ENCODE results near the gene RSRP1. TPM values are rescaled to one million over a fixed set of nuclear protein-coding genes. Genes with fewer than 3 reads are reported as not detected.
A peak's percentile ranks its signal among the peaks of the same experiment; 100 is the strongest.

Gene RSRP1
- total RNA-seq, 1 donor: 51.2 TPM

DNA sequence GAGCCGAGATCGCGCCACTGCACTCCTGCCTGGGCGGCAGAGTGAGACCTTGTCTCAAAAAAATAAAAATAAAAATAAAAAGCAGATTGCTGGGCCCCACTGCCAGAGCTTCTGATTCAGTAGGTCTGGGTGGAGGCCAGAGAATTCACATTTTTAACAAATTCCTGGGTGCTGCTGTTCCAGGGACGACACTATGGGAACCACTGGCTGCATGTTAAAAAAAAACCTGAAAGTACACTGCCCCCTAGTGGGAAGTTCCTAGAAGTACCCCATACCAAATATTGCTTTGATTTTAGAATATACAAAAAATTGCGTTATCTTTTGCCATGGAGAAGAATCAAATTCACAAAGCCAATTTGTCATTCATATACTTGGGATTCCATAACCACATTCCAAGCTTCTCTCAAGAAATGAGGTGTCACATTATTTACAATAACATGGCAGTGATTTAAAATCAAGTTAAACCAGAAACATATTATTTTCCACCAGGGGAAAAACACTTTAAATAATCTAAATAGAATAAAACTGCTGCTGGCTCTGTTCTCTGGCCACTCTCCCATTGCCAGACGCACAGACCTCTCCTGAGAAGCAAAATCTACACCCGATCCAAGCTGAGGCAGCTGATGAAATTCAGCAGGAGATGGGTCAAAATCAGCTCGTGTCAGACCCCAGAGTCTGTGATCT lies 42.3 kb downstream of the RSRP1 start:
- peak; percentile 73 for DNase-seq (ENCODE audit: low read depth)
- H3K4me3 ChIP-seq (ENCODE audit: low read depth, low read length): no peak overlapping the region
- TF ChIP-seq CTCF (IDR thresholded peaks at IDR 0.05; ENCODE audit: insufficient read depth, low read length): peak; percentile 69

DNA sequence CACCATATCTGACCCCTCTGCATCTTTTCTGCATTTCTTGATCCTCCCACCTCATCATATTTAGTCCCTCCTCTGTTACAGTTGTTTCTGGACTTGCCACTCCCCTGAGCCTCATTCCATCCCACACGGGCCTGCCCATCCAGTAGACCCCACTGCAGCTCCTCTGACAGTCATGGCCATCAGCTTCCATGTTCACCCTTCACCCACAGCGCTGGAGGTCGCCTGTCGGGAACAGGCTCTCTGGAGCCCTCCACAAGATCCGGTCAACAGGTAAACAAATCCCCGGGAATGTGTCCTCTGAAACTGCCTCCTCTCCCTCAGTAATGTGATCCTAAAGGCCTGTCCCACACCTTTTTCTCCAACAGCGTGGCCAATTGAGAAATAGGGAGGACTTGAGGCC lies 46.2 kb downstream of the RSRP1 start:
- TF ChIP-seq CTCF (IDR thresholded peaks at IDR 0.05; ENCODE audit: insufficient read depth, low read length): no peak
- H3K4me3 ChIP-seq (ENCODE audit: low read depth, low read length): no peak overlapping the region
- no peak for DNase-seq (ENCODE audit: low read depth)

- DNase-seq (ENCODE audit: low read depth): no peak
- no peak for TF ChIP-seq CTCF (IDR thresholded peaks at IDR 0.05; ENCODE audit: insufficient read depth, low read length)
- H3K4me3 ChIP-seq (ENCODE audit: low read depth, low read length): no peak overlapping the region
Observed at GRCh38 chr1:25199819-25200620, 47.2 kb downstream of the RSRP1 start.

GRCh38 chr1:25198663-25199252 lies 48.5 kb downstream of the RSRP1 start:
- H3K4me3 ChIP-seq (ENCODE audit: low read depth, low read length): no peak overlapping the region
- DNase-seq (ENCODE audit: low read depth): no peak
- no peak for TF ChIP-seq CTCF (IDR thresholded peaks at IDR 0.05; ENCODE audit: insufficient read depth, low read length)

DNA sequence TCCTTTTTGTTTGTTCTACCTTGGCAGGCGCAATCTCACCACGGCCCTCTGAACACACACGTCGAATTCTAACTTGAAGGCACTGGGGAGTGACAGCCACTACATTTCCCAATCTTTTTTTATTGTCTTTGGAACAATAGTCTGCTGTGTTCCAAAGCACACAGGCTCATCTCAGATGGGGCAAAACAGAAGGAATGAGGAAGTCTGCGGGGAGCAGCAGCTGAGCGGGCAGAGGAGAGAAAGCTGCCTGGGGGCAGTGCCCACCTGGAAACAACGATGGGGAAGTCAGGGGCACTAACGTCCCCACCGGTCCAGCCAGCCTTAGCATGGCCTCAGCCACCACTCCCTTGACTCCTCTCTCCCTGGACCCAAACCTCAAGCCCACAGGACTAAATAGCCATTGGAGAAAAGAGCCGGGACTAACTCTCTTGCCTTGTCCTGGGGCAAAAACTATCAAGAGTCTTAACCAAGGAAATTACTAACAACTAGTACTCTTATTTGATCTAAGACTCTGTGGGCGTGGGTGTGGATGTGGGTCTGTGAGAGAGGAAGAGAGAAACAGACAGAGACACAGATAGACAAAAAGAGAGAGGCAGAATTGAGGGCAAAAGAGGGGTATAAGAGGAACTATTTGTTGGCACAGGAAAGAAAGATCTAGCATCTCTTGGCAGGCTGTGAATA lies 49.1 kb downstream of the RSRP1 start:
- no peak overlapping the region for H3K4me3 ChIP-seq (ENCODE audit: low read depth, low read length)
- DNase-seq (ENCODE audit: low read depth): no peak
- no peak for TF ChIP-seq CTCF (IDR thresholded peaks at IDR 0.05; ENCODE audit: insufficient read depth, low read length)

DNA sequence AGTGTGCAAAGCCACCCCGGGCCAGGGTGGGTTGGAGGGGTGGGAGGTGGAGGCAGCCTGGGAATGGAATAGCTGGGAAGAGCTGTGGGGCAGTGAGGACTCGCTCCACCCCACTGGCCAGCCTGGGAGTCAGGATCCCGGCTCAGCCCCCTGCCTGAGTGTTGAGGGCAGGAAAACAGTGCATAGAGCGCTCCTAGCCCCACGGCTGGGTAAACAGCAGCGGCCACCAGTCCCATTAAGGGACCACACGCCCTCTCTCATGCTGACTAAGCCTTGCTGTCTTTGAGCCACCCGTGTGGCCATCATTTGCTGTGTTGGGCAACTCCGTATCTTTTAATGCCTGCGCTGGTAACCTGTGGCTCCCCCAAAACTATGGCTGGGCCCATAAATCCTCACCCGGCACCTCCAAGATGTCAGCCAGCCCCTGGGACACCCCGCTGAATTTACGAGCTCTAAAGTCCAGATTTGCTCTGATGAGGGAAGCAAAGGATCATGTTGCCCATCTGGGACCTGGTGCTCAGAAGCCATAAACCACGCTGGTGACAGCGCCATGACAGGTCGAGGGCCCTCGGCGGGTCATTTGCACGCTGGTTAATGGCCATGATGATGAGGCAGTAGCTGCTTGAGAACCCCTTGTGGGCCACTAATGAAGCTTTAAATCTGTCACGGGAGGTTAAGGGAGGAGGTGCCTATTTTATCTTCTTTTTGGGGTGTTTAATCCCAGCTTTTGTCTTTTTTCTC lies 49.8 kb downstream of the RSRP1 start:
- no peak overlapping the region for H3K4me3 ChIP-seq (ENCODE audit: low read depth, low read length)
- no peak for DNase-seq (ENCODE audit: low read depth)

More for the DNA sequence above, 49.8 kb downstream of the RSRP1 start:
- TF ChIP-seq CTCF (IDR thresholded peaks at IDR 0.05; ENCODE audit: insufficient read depth, low read length): no peak

Measured in fibroblast of the aortic adventitia (primary cell).